H9 (cell line): ENCODE measurements around the gene PRDM5. TPM values are rescaled to one million over a fixed set of nuclear protein-coding genes. Genes with fewer than 3 reads are reported as not detected.

Source experiments
- DNase-seq: peaks from one replicate; pipeline ENCODE4 v3.0.0-alpha.2; 2017
- H2AFZ ChIP-seq: one replicate; pipeline ENCODE4 v1.6.1; 2013; ENCODE audit warnings: mild to moderate bottlenecking, low read length, control low read depth, moderate library complexity
- H2AK5ac ChIP-seq: 2 replicates; pipeline ENCODE4 v1.6.1; 2013; ENCODE audit warnings: low read length, control low read depth, mixed read lengths; ENCODE audit not compliant: insufficient read length
- H2BK120ac ChIP-seq: one replicate; pipeline ENCODE4 v1.6.1; 2013; ENCODE audit warnings: low read depth, mild to moderate bottlenecking, low read length, control low read depth, inconsistent platforms; ENCODE audit not compliant: poor library complexity, severe bottlenecking
- H2BK12ac ChIP-seq: 2 replicates; pipeline ENCODE4 v1.6.1; 2013; ENCODE audit warnings: low read length, control low read depth, mixed read lengths, low read depth; ENCODE audit not compliant: insufficient read length
- H2BK15ac ChIP-seq: 2 replicates; pipeline ENCODE4 v1.6.1; 2013; ENCODE audit warnings: low read depth, low read length, control low read depth
- H2BK20ac ChIP-seq: one replicate; pipeline ENCODE4 v1.6.1; 2013; ENCODE audit warnings: low read depth, mild to moderate bottlenecking, low read length, control low read depth, inconsistent platforms; ENCODE audit not compliant: poor library complexity, severe bottlenecking
- H2BK5ac ChIP-seq: 2 replicates; pipeline ENCODE4 v1.6.1; 2013; ENCODE audit warnings: low read length, control low read depth, mixed read lengths; ENCODE audit not compliant: insufficient read length
- H3K14ac ChIP-seq: 2 replicates; pipeline ENCODE4 v1.6.1; 2013; ENCODE audit warnings: low read length, control low read depth; ENCODE audit not compliant: insufficient read depth
- H3K18ac ChIP-seq: 2 replicates; pipeline ENCODE4 v1.6.1; 2013; ENCODE audit warnings: low read depth, mild to moderate bottlenecking, mixed read lengths, low read length, control low read depth; ENCODE audit not compliant: insufficient read length
- H3K23ac ChIP-seq: 2 replicates; pipeline ENCODE4 v1.6.1; 2013; ENCODE audit warnings: low read length, control low read depth, mixed read lengths, low read depth; ENCODE audit not compliant: insufficient read length
- H3K23me2 ChIP-seq: 2 replicates; pipeline ENCODE4 v1.6.1; 2013; ENCODE audit warnings: low read depth, mild to moderate bottlenecking, mixed read lengths, low read length, control low read depth; ENCODE audit not compliant: insufficient read length, poor library complexity, severe bottlenecking
- H3K27ac ChIP-seq: 2 replicates; pipeline ENCODE4 v1.5.1; 2013; ENCODE audit warnings: low read length, control low read depth, mixed read lengths, low read depth; ENCODE audit not compliant: insufficient read length
- H3K27me3 ChIP-seq: 2 replicates; pipeline ENCODE4 v1.6.1; 2013; ENCODE audit warnings: low read length, control low read depth, inconsistent platforms; ENCODE audit not compliant: insufficient read depth
- H3K4ac ChIP-seq: 2 replicates; pipeline ENCODE4 v1.6.1; 2013; ENCODE audit warnings: low read depth, mild to moderate bottlenecking, control low read depth, inconsistent platforms, low read length, moderate library complexity
- H3K4me1 ChIP-seq: 2 replicates; pipeline ENCODE4 v1.6.1; 2013; ENCODE audit warnings: low read length, control low read depth, inconsistent platforms; ENCODE audit not compliant: insufficient read depth
- H3K4me2 ChIP-seq: 2 replicates; pipeline ENCODE4 v1.6.1; 2013; ENCODE audit warnings: low read length, control low read depth, mixed read lengths; ENCODE audit not compliant: insufficient read length, insufficient read depth
- H3K56ac ChIP-seq: 2 replicates; pipeline ENCODE4 v1.6.1; 2013; ENCODE audit warnings: low read depth, mild to moderate bottlenecking, mixed read lengths, low read length, control low read depth; ENCODE audit not compliant: insufficient read length
- H3K79me1 ChIP-seq: 2 replicates; pipeline ENCODE4 v1.6.1; 2013; ENCODE audit warnings: low read depth, mild to moderate bottlenecking, moderate library complexity, low read length, control low read depth, inconsistent platforms; ENCODE audit not compliant: insufficient read depth, poor library complexity, severe bottlenecking
- H3K79me2 ChIP-seq: 2 replicates; pipeline ENCODE4 v1.6.1; 2013; ENCODE audit warnings: low read length, control low read depth, inconsistent platforms; ENCODE audit not compliant: insufficient read depth
- H3K9ac ChIP-seq: 2 replicates; pipeline ENCODE4 v1.6.1; 2013; ENCODE audit warnings: low read length, control low read depth, mixed read lengths; ENCODE audit not compliant: insufficient read length; ENCODE audit errors: extremely low read depth
- H3K9me3 ChIP-seq: one replicate; pipeline ENCODE4 v1.6.1; 2013; ENCODE audit warnings: low read depth, low read length, inconsistent platforms; ENCODE audit not compliant: control insufficient read depth
- H3T11ph ChIP-seq: one replicate; pipeline ENCODE4 v1.6.1; 2013; ENCODE audit warnings: mild to moderate bottlenecking, low read length, control low read depth, inconsistent platforms
- H4K20me1 ChIP-seq: one replicate; pipeline ENCODE4 v1.6.1; 2013; ENCODE audit not compliant: control insufficient read depth, insufficient read length, insufficient read depth
- H4K5ac ChIP-seq: 2 replicates; pipeline ENCODE4 v1.6.1; 2013; ENCODE audit warnings: low read depth, mild to moderate bottlenecking, mixed read lengths, low read length, control low read depth; ENCODE audit not compliant: insufficient read length
- H4K8ac ChIP-seq: replicated peaks from 2 replicates; pipeline ENCODE4 v1.6.1; 2013; ENCODE audit warnings: low read length, control low read depth, mixed read lengths, low read depth; ENCODE audit not compliant: insufficient read length
- H4K91ac ChIP-seq: 2 replicates; pipeline ENCODE4 v1.6.1; 2013; ENCODE audit warnings: low read depth, mild to moderate bottlenecking, moderate library complexity, mixed read lengths, low read length, control low read depth; ENCODE audit not compliant: insufficient read length
- H3K27ac Mint-ChIP-seq, 3 experiments: 2 replicates in 2 of 3; 3 replicates in 1 of 3; pipeline ENCODE4 v1.8.0; 2020 to 2021; ENCODE audit warnings: mixed read lengths in 3 of 3, mild to moderate bottlenecking in 1 of 3, moderate library complexity in 1 of 3
- H3K27me3 Mint-ChIP-seq: 2 replicates; pipeline ENCODE4 v1.8.0; 2021; ENCODE audit warnings: low read depth, mild to moderate bottlenecking, moderate library complexity, mixed read lengths
- H3K36me3 Mint-ChIP-seq, 3 experiments: 2 replicates in 2 of 3; 3 replicates in 1 of 3; pipeline ENCODE4 v1.8.0; 2020 to 2021; ENCODE audit warnings: low read depth in 3 of 3, mixed read lengths in 3 of 3; ENCODE audit not compliant: insufficient read depth in 1 of 3
- H3K4me1 Mint-ChIP-seq, 2 experiments: 2 replicates each; pipeline ENCODE4 v1.8.0; 2020; ENCODE audit warnings: mixed read lengths in 2 of 2
- H3K4me3 Mint-ChIP-seq, 2 experiments: 2 replicates in 1 of 2; 3 replicates in 1 of 2; pipeline ENCODE4 v1.8.0; 2020 to 2021; ENCODE audit warnings: mild to moderate bottlenecking in 2 of 2, mixed read lengths in 2 of 2, moderate library complexity in 1 of 2
- H3K9me3 Mint-ChIP-seq, 2 experiments: 2 replicates in 1 of 2; 3 replicates in 1 of 2; pipeline ENCODE4 v1.8.0; 2020; ENCODE audit warnings: mild to moderate bottlenecking in 2 of 2, mixed read lengths in 2 of 2, moderate library complexity in 1 of 2
- CTCF ChIP-seq: fragments of 200-600 bp; sonication (generic); conservative IDR thresholded peaks from 3 replicates; pipeline ENCODE4 v1.8.0; 2021; ENCODE audit warnings: antibody characterized with exemption, mild to moderate bottlenecking
- WGBS: extraction: QIAGEN DNeasy Blood & Tissue Kit; methylation state at CpG from one replicate; pipeline ENCODE4 v1.1.7; 2013; ENCODE audit warnings: missing lambda C conversion rate, low lambda C conversion rate, mixed read lengths; ENCODE audit not compliant: insufficient read length; ENCODE audit errors: extremely low coverage; 5-methylcytosine and 5-hydroxymethylcytosine counted together
- total RNA-seq: library from RNA; stranded (reverse); gene quantifications from 2 replicates; pipeline ENCODE4 v1.2.1, GENCODE V29; 2021

PRDM5 gene
- total RNA-seq, 1 experiment from 2014 or later: 21.7 TPM

- Histone ChIP-seq H3K4me1 (peaks cover 3% of the 10 kb centered on the region; the same call in 1 of the 2 replicates), H3K9ac (no peak overlapping the region), H4K5ac (no peak overlapping the region), H2BK5ac (no peak overlapping the region), H3K23me2 (no peaks in the 10 kb centered on the region), H2AK5ac (no peak overlapping the region), H2BK12ac (no peak overlapping the region), H3K27ac (no peak overlapping the region), H3K4me2 (no peak overlapping the region), H2BK20ac (no peak overlapping the region), H2BK15ac (no peak overlapping the region), H3K23ac (no peak overlapping the region), H3K56ac (no peak overlapping the region), H4K20me1 (no peaks in the 10 kb centered on the region), H3K79me2 (no peaks in the 10 kb centered on the region), H3K14ac (no peak overlapping the region), H2AFZ (no peak overlapping the region), H3K79me1 (no peaks in the 10 kb centered on the region), H3T11ph (no peak overlapping the region), H3K18ac (no peak overlapping the region), H3K9me3 (no peaks in the 10 kb centered on the region), H4K8ac (no peak overlapping the region), H3K27me3 (no peaks in the 10 kb centered on the region), H2BK120ac (no peak overlapping the region), H3K4ac (no peak overlapping the region), H4K91ac (no peak overlapping the region)
- no peak for DNase-seq
- H3K4me1 Mint-ChIP-seq: peaks cover 8 to 9% of the 10 kb centered on the region in 2 experiments
- H3K9me3 Mint-ChIP-seq: no peaks in the 10 kb centered on the region
- TF ChIP-seq CTCF: no peak
- H3K36me3 Mint-ChIP-seq: no peaks in the 10 kb centered on the region
- H3K27ac Mint-ChIP-seq: no peak overlapping the region
- no CpG with 5 or more reads among the region's 1 CpG for WGBS
- H3K4me3 Mint-ChIP-seq: no peak overlapping the region
- H3K27me3 Mint-ChIP-seq: no peaks in the 10 kb centered on the region
Observed at GRCh38 chr4:120826449-120826848, 96.1 kb downstream of the PRDM5 start.
